WTC11 (cell line): ENCODE measurements around the gene OGFOD2. TPM values are rescaled to one million over a fixed set of nuclear protein-coding genes. Genes with fewer than 3 reads are reported as not detected.

Source experiments
- ATAC-seq: fragments of 200-7000 bp; cut with Tn5 transposase; 2 replicates; pipeline ENCODE4 v1.10.0; 2021; ENCODE audit warnings: mild to moderate bottlenecking, moderate library complexity
- CTCF ChIA-PET: fragments of 300-600 bp; sonication (Branson Sonifier 250); formaldehyde crosslinking; loops from one replicate; lab custom pipeline; 2021; ENCODE audit warnings: antibody characterized with exemption; lab: Charles Lee
- POLR2A ChIA-PET: fragments of 350-600 bp; sonication (Branson Sonifier 250); formaldehyde crosslinking; loops from one replicate; lab custom pipeline; 2021; ENCODE audit warnings: antibody characterized with exemption; lab: Charles Lee
- DNase-seq: peaks from one replicate; pipeline ENCODE4 v3.0.0; 2021; ENCODE audit warnings: low spot score
- H3K27ac Mint-ChIP-seq: 2 replicates; pipeline ENCODE4 v1.8.0; 2021; ENCODE audit warnings: mixed read lengths
- H3K27me3 Mint-ChIP-seq: 2 replicates; pipeline ENCODE4 v1.8.0; 2021; ENCODE audit warnings: low read depth, mild to moderate bottlenecking, moderate library complexity, mixed read lengths
- H3K36me3 Mint-ChIP-seq: 2 replicates; pipeline ENCODE4 v1.8.0; 2021; ENCODE audit warnings: mixed read lengths
- H3K4me1 Mint-ChIP-seq: 2 replicates; pipeline ENCODE4 v1.8.0; 2022; ENCODE audit warnings: mixed read lengths
- H3K4me3 Mint-ChIP-seq: 2 replicates; pipeline ENCODE4 v1.8.0; 2021; ENCODE audit warnings: mild to moderate bottlenecking, moderate library complexity, mixed read lengths
- H3K9me3 Mint-ChIP-seq: 2 replicates; pipeline ENCODE4 v1.8.0; 2021; ENCODE audit warnings: mixed read lengths
- AFF4 ChIP-seq: sonication (generic); formaldehyde crosslinking; IDR thresholded peaks from 2 replicates; pipeline ENCODE4 v1.8.1; 2023; ENCODE audit warnings: mild to moderate bottlenecking, missing genetic modification reagents, borderline replicate concordance
- CDX4 ChIP-seq: fragments of 250-450 bp; sonication (Bioruptor Pico); IDR thresholded peaks from 2 replicates; pipeline ENCODE4 v1.9.0; 2021; ENCODE audit warnings: moderate library complexity, mild to moderate bottlenecking, inconsistent platforms, borderline replicate concordance
- E2F5 ChIP-seq: sonication (generic); formaldehyde crosslinking; IDR thresholded peaks from 2 replicates; pipeline ENCODE4 v1.8.1; 2022; ENCODE audit warnings: mild to moderate bottlenecking, moderate library complexity, missing genetic modification reagents
- ESRRA ChIP-seq: sonication (generic); formaldehyde crosslinking; IDR thresholded peaks from 2 replicates; pipeline ENCODE4 v1.8.1; 2022; ENCODE audit warnings: mild to moderate bottlenecking, missing genetic modification reagents, borderline replicate concordance
- FOXP1 ChIP-seq: sonication (generic); formaldehyde crosslinking; IDR thresholded peaks from 2 replicates; pipeline ENCODE4 v1.8.0; 2022; ENCODE audit warnings: missing genetic modification reagents, mild to moderate bottlenecking, moderate library complexity, borderline replicate concordance
- MAX ChIP-seq: sonication (generic); formaldehyde crosslinking; IDR thresholded peaks from 2 replicates; pipeline ENCODE4 v1.8.0; 2022; ENCODE audit warnings: mild to moderate bottlenecking, missing genetic modification reagents
- MXD4 ChIP-seq: fragments of 250-450 bp; sonication (Bioruptor Pico); IDR thresholded peaks from 2 replicates; pipeline ENCODE4 v1.8.0; 2021; ENCODE audit warnings: mild to moderate bottlenecking, moderate library complexity, borderline replicate concordance
- MYBL2 ChIP-seq: sonication (generic); formaldehyde crosslinking; IDR thresholded peaks from 2 replicates; pipeline ENCODE4 v1.8.1; 2023; ENCODE audit warnings: mild to moderate bottlenecking, moderate library complexity, missing genetic modification reagents
- NFYB ChIP-seq: sonication (generic); formaldehyde crosslinking; conservative IDR thresholded peaks from 2 replicates; pipeline ENCODE4 v1.8.0; 2022; ENCODE audit warnings: low read depth, missing genetic modification reagents
- NR3C1 ChIP-seq: sonication (generic); formaldehyde crosslinking; conservative IDR thresholded peaks from 2 replicates; pipeline ENCODE4 v1.8.1; 2023; ENCODE audit warnings: low read depth, mild to moderate bottlenecking, missing genetic modification reagents
- RELA ChIP-seq: sonication (generic); formaldehyde crosslinking; IDR thresholded peaks from 2 replicates; pipeline ENCODE4 v1.8.1; 2022; ENCODE audit warnings: missing genetic modification reagents, mild to moderate bottlenecking, borderline replicate concordance
- TEAD4 ChIP-seq: sonication (generic); formaldehyde crosslinking; IDR thresholded peaks from 2 replicates; pipeline ENCODE4 v1.8.0; 2022; ENCODE audit warnings: mild to moderate bottlenecking, missing genetic modification reagents
- TP53 ChIP-seq: sonication (generic); formaldehyde crosslinking; IDR thresholded peaks from 2 replicates; pipeline ENCODE4 v1.8.1; 2023; ENCODE audit warnings: mild to moderate bottlenecking, missing genetic modification reagents
- ZBTB21 ChIP-seq: sonication (generic); formaldehyde crosslinking; IDR thresholded peaks from 2 replicates; pipeline ENCODE4 v1.8.1; 2023; ENCODE audit warnings: mild to moderate bottlenecking, missing genetic modification reagents, borderline replicate concordance
- ZNF121 ChIP-seq: sonication (generic); formaldehyde crosslinking; IDR thresholded peaks from 2 replicates; pipeline ENCODE4 v1.8.0; 2023; ENCODE audit warnings: missing genetic modification reagents
- ZNF232 ChIP-seq: sonication (generic); formaldehyde crosslinking; IDR thresholded peaks from 2 replicates; pipeline ENCODE4 v1.8.0; 2022; ENCODE audit warnings: mild to moderate bottlenecking, missing genetic modification reagents
- total RNA-seq: library from RNA; stranded (reverse); gene quantifications from 3 replicates; pipeline ENCODE4 v1.2.3, GENCODE V29; 2021
- TF ChIP-seq, protein P1 (sequence below): sonication (generic); formaldehyde crosslinking; IDR thresholded peaks from 2 replicates; pipeline ENCODE4 v1.8.1; 2022; ENCODE audit warnings: low read depth, missing genetic modification reagents, borderline replicate concordance
- TF ChIP-seq, protein P2 (sequence below): sonication (generic); formaldehyde crosslinking; IDR thresholded peaks from 2 replicates; pipeline ENCODE4 v1.8.1; 2022; ENCODE audit warnings: missing genetic modification reagents, borderline replicate concordance

OGFOD2 gene
- total RNA-seq, 1 experiment from 2014 or later: 28.1 TPM

DNA sequence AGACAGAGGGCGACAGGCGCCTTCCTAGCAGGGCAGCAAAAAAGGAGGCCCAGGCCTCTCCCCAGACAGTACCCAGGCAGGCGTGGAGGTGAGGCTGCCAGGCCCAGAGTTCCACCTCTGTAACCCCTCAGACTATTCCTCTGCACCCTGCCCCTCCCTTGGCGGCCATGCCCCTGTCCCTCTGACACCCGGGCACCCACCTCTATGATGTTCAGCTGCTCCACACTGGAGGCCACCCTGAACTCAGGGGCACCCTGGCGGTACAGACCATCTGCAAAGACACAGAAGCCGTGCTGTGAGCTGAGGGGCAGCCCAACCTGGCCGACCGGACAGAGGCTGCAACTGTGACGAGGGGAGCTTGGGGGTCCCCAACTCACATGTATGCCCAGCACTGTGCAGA is 25.5 kb downstream of the OGFOD2 start:
- Mint-ChIP-seq H3K9me3 (no peaks in the 10 kb centered on the region), H3K27ac (no peak overlapping the region), H3K4me3 (no peak overlapping the region), H3K4me1 (no peaks in the 10 kb centered on the region), H3K27me3 (no peaks in the 10 kb centered on the region), H3K36me3 (no peaks in the 10 kb centered on the region)
- TF ChIP-seq ESRRA (CRISPR knock-in tag) (no peak), ZNF121 (CRISPR knock-in tag) (no peak), ZNF232 (CRISPR knock-in tag) (no peak), E2F5 (CRISPR knock-in tag) (no peak), NR3C1 (CRISPR knock-in tag) (no peak), AFF4 (CRISPR knock-in tag) (no peak), NFYB (CRISPR knock-in tag) (no peak), MYBL2 (no peak), FOXP1 (CRISPR knock-in tag) (no peak), RELA (CRISPR knock-in tag) (no peak), TEAD4 (CRISPR knock-in tag) (no peak), TP53 (CRISPR knock-in tag) (no peak), MXD4 (CRISPR knock-in tag) (no peak), CDX4 (no peak), MAX (CRISPR knock-in tag) (no peak), ZBTB21 (CRISPR knock-in tag) (no peak)
- TF ChIP-seq, protein P1, sequence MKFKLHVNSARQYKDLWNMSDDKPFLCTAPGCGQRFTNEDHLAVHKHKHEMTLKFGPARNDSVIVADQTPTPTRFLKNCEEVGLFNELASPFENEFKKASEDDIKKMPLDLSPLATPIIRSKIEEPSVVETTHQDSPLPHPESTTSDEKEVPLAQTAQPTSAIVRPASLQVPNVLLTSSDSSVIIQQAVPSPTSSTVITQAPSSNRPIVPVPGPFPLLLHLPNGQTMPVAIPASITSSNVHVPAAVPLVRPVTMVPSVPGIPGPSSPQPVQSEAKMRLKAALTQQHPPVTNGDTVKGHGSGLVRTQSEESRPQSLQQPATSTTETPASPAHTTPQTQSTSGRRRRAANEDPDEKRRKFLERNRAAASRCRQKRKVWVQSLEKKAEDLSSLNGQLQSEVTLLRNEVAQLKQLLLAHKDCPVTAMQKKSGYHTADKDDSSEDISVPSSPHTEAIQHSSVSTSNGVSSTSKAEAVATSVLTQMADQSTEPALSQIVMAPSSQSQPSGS (CRISPR knock-in tag): no peak
- TF ChIP-seq, protein P2, sequence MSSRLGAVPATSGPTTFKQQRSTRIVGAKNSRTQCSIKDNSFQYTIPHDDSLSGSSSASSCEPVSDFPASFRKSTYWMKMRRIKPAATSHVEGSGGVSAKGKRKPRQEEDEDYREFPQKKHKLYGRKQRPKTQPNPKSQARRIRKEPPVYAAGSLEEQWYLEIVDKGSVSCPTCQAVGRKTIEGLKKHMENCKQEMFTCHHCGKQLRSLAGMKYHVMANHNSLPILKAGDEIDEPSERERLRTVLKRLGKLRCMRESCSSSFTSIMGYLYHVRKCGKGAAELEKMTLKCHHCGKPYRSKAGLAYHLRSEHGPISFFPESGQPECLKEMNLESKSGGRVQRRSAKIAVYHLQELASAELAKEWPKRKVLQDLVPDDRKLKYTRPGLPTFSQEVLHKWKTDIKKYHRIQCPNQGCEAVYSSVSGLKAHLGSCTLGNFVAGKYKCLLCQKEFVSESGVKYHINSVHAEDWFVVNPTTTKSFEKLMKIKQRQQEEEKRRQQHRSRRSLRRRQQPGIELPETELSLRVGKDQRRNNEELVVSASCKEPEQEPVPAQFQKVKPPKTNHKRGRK (CRISPR knock-in tag): no peak
- ATAC-seq (no peak), DNase-seq (no peak)
- ChIA-PET CTCF (no interaction called here), POLR2A (no interaction called here)
